ENCODE results near the gene UROC1.

Gene UROC1

GRCh38 chr3:126540951-126541627 lies 23.5 kb upstream of the UROC1 start:
- Histone ChIP-seq H3K4ac (ENCODE audit: low read length) (no peak overlapping the region), H3K79me1 (ENCODE audit: low read depth, low read length) (no peaks in the 10 kb centered on the region), H4K91ac (ENCODE audit: low read depth, low read length, poor library complexity) (no peak overlapping the region), H3K4me1 (ENCODE audit: control insufficient read depth in 2 of 2, insufficient read depth in 1 of 2, low read depth in 1 of 2, low read length in 2 of 2) (no peaks in the 10 kb centered on the region), H3K18ac (ENCODE audit: low read length) (no peak overlapping the region), H2BK5ac (ENCODE audit: low read length) (no peak overlapping the region), H3K14ac (ENCODE audit: low read length) (no peak overlapping the region), H2AK5ac (ENCODE audit: low read depth, low read length) (no peak overlapping the region), H2AFZ (ENCODE audit: low read length) (no peak overlapping the region), H3K36me3 (replicated peaks in 1 of 2; ENCODE audit: control insufficient read depth in 2 of 2, insufficient read depth in 2 of 2, low read length in 2 of 2) (no peaks in the 10 kb centered on the region), H3K23ac (ENCODE audit: low read depth, low read length, poor library complexity) (no peak overlapping the region), H3K27ac (replicated peaks; ENCODE audit: low read length) (no peak overlapping the region), H3K4me2 (ENCODE audit: insufficient read depth, low read length, poor library complexity, severe bottlenecking) (no peak overlapping the region), H3K4me3 (ENCODE audit: low read length in 2 of 2) (no peak overlapping the region), H2BK12ac (ENCODE audit: low read length) (no peak overlapping the region), H2BK120ac (ENCODE audit: low read depth, low read length) (no peak overlapping the region), H4K8ac (ENCODE audit: low read depth, low read length) (no peak overlapping the region), H3K9me3 (replicated peaks in 1 of 2; ENCODE audit: control insufficient read depth in 2 of 2, insufficient read depth in 1 of 2, low read depth in 1 of 2, low read length in 2 of 2) (no peaks in the 10 kb centered on the region), H3K27me3 (ENCODE audit: control insufficient read depth in 3 of 3, insufficient read depth in 3 of 3, low read depth in 1 of 3, low read length in 3 of 3) (peaks cover 0 to 24% (median 0%) of the 10 kb centered on the region in 3 experiments), H3K9ac (ENCODE audit: low read depth, low read length, poor library complexity) (no peak overlapping the region), H2BK15ac (ENCODE audit: low read length) (no peak overlapping the region)
- no CpG with 5 or more reads among the region's 24 CpGs for WGBS, 2 donors (ENCODE audit: extremely low coverage in 2 of 2, insufficient read length in 2 of 2, insufficient replicate concordance in 1 of 2)
- no peak for DNase-seq (ENCODE audit: low spot score)

GRCh38 chr3:126540342-126540849 lies 22.8 kb upstream of the UROC1 start:
- Histone ChIP-seq H3K36me3 (replicated peaks in 1 of 2; ENCODE audit: control insufficient read depth in 2 of 2, insufficient read depth in 2 of 2, low read length in 2 of 2) (no peaks in the 10 kb centered on the region), H2AFZ (ENCODE audit: low read length) (no peak overlapping the region), H3K4ac (ENCODE audit: low read length) (no peak overlapping the region), H3K9me3 (replicated peaks in 1 of 2; ENCODE audit: control insufficient read depth in 2 of 2, insufficient read depth in 1 of 2, low read depth in 1 of 2, low read length in 2 of 2) (no peaks in the 10 kb centered on the region), H3K4me1 (ENCODE audit: control insufficient read depth in 2 of 2, insufficient read depth in 1 of 2, low read depth in 1 of 2, low read length in 2 of 2) (no peaks in the 10 kb centered on the region), H3K9ac (ENCODE audit: low read depth, low read length, poor library complexity) (no peak overlapping the region), H3K23ac (ENCODE audit: low read depth, low read length, poor library complexity) (no peak overlapping the region), H3K14ac (ENCODE audit: low read length) (no peak overlapping the region), H3K27ac (replicated peaks; ENCODE audit: low read length) (no peak overlapping the region), H3K79me1 (ENCODE audit: low read depth, low read length) (no peaks in the 10 kb centered on the region), H2AK5ac (ENCODE audit: low read depth, low read length) (no peak overlapping the region), H2BK5ac (ENCODE audit: low read length) (no peak overlapping the region), H3K4me2 (ENCODE audit: insufficient read depth, low read length, poor library complexity, severe bottlenecking) (no peak overlapping the region), H3K27me3 (ENCODE audit: control insufficient read depth in 3 of 3, insufficient read depth in 3 of 3, low read depth in 1 of 3, low read length in 3 of 3) (peaks cover 0 to 22% (median 0%) of the 10 kb centered on the region in 3 experiments), H4K8ac (ENCODE audit: low read depth, low read length) (no peak overlapping the region), H2BK12ac (ENCODE audit: low read length) (no peak overlapping the region), H2BK15ac (ENCODE audit: low read length) (no peak overlapping the region), H4K91ac (ENCODE audit: low read depth, low read length, poor library complexity) (no peak overlapping the region), H3K18ac (ENCODE audit: low read length) (no peak overlapping the region), H3K4me3 (ENCODE audit: low read length in 2 of 2) (no peak overlapping the region), H2BK120ac (ENCODE audit: low read depth, low read length) (no peak overlapping the region)
- no CpG with 5 or more reads among the region's 9 CpGs for WGBS, 2 donors (ENCODE audit: extremely low coverage in 2 of 2, insufficient read length in 2 of 2, insufficient replicate concordance in 1 of 2)
- no peak for DNase-seq (ENCODE audit: low spot score)

GRCh38 chr3:126539558-126540250 lies 22.1 kb upstream of the UROC1 start:
- Histone ChIP-seq H2BK15ac (ENCODE audit: low read length) (no peak overlapping the region), H3K4me2 (ENCODE audit: insufficient read depth, low read length, poor library complexity, severe bottlenecking) (no peak overlapping the region), H3K4me3 (ENCODE audit: low read length in 2 of 2) (peak overlapping the region in 1 of 2 donors; percentile 43), H3K36me3 (replicated peaks in 1 of 2; ENCODE audit: control insufficient read depth in 2 of 2, insufficient read depth in 2 of 2, low read length in 2 of 2) (no peaks in the 10 kb centered on the region), H4K91ac (ENCODE audit: low read depth, low read length, poor library complexity) (peak overlapping the region; percentile 46), H3K14ac (ENCODE audit: low read length) (peak overlapping the region; percentile 59), H3K79me1 (ENCODE audit: low read depth, low read length) (no peaks in the 10 kb centered on the region), H3K23ac (ENCODE audit: low read depth, low read length, poor library complexity) (peak overlapping the region; percentile 1), H4K8ac (ENCODE audit: low read depth, low read length) (no peak overlapping the region), H2BK120ac (ENCODE audit: low read depth, low read length) (no peak overlapping the region), H2BK5ac (ENCODE audit: low read length) (no peak overlapping the region), H3K9ac (ENCODE audit: low read depth, low read length, poor library complexity) (no peak overlapping the region), H3K27me3 (ENCODE audit: control insufficient read depth in 3 of 3, insufficient read depth in 3 of 3, low read depth in 1 of 3, low read length in 3 of 3) (peaks cover 0 to 21% (median 2%) of the 10 kb centered on the region in 3 experiments), H3K27ac (replicated peaks; ENCODE audit: low read length) (no peak overlapping the region), H2AFZ (ENCODE audit: low read length) (no peak overlapping the region), H3K4me1 (ENCODE audit: control insufficient read depth in 2 of 2, insufficient read depth in 1 of 2, low read depth in 1 of 2, low read length in 2 of 2) (no peaks in the 10 kb centered on the region), H3K4ac (ENCODE audit: low read length) (no peak overlapping the region), H3K9me3 (replicated peaks in 1 of 2; ENCODE audit: control insufficient read depth in 2 of 2, insufficient read depth in 1 of 2, low read depth in 1 of 2, low read length in 2 of 2) (no peaks in the 10 kb centered on the region), H3K18ac (ENCODE audit: low read length) (no peak overlapping the region), H2BK12ac (ENCODE audit: low read length) (peak overlapping the region; percentile 60), H2AK5ac (ENCODE audit: low read depth, low read length) (no peak overlapping the region)
- no CpG with 5 or more reads among the region's 10 CpGs for WGBS, 2 donors (ENCODE audit: extremely low coverage in 2 of 2, insufficient read length in 2 of 2, insufficient replicate concordance in 1 of 2)
- DNase-seq (ENCODE audit: low spot score), result no peak

GRCh38 chr3:126538966-126539365 lies 21.4 kb upstream of the UROC1 start:
- no peak overlapping the region for H2AK5ac ChIP-seq (ENCODE audit: low read depth, low read length)
- H2BK5ac ChIP-seq (ENCODE audit: low read length), result no peak overlapping the region
- H3K4me3 ChIP-seq (ENCODE audit: low read length in 2 of 2), result no peak overlapping the region
- H3K14ac ChIP-seq (ENCODE audit: low read length), result peak overlapping the region; percentile 59
- H3K4me2 ChIP-seq (ENCODE audit: insufficient read depth, low read length, poor library complexity, severe bottlenecking), result no peak overlapping the region
- H2BK120ac ChIP-seq (ENCODE audit: low read depth, low read length), result no peak overlapping the region
- H3K79me1 ChIP-seq (ENCODE audit: low read depth, low read length), result no peaks in the 10 kb centered on the region
- no peaks in the 10 kb centered on the region for H3K4me1 ChIP-seq (ENCODE audit: control insufficient read depth in 2 of 2, insufficient read depth in 1 of 2, low read depth in 1 of 2, low read length in 2 of 2)
- H3K9me3 ChIP-seq (replicated peaks in 1 of 2; ENCODE audit: control insufficient read depth in 2 of 2, insufficient read depth in 1 of 2, low read depth in 1 of 2, low read length in 2 of 2), result no peaks in the 10 kb centered on the region
- no peak for DNase-seq (ENCODE audit: low spot score)
- H3K4ac ChIP-seq (ENCODE audit: low read length), result no peak overlapping the region
- H3K27ac ChIP-seq (replicated peaks; ENCODE audit: low read length), result no peak overlapping the region
- WGBS, 2 donors (ENCODE audit: extremely low coverage in 2 of 2, insufficient read length in 2 of 2, insufficient replicate concordance in 1 of 2), result no CpG with 5 or more reads among the region's 5 CpGs
- H3K18ac ChIP-seq (ENCODE audit: low read length), result no peak overlapping the region
- H4K91ac ChIP-seq (ENCODE audit: low read depth, low read length, poor library complexity), result no peak overlapping the region
- H3K9ac ChIP-seq (ENCODE audit: low read depth, low read length, poor library complexity), result no peak overlapping the region
- H3K36me3 ChIP-seq (replicated peaks in 1 of 2; ENCODE audit: control insufficient read depth in 2 of 2, insufficient read depth in 2 of 2, low read length in 2 of 2), result no peaks in the 10 kb centered on the region
- no peak overlapping the region for H2BK12ac ChIP-seq (ENCODE audit: low read length)
- no peak overlapping the region for H2BK15ac ChIP-seq (ENCODE audit: low read length)
- H3K23ac ChIP-seq (ENCODE audit: low read depth, low read length, poor library complexity), result no peak overlapping the region
- H2AFZ ChIP-seq (ENCODE audit: low read length), result no peak overlapping the region
- H3K27me3 ChIP-seq (ENCODE audit: control insufficient read depth in 3 of 3, insufficient read depth in 3 of 3, low read depth in 1 of 3, low read length in 3 of 3), result peaks cover 0 to 17% (median 2%) of the 10 kb centered on the region in 3 experiments
- no peak overlapping the region for H4K8ac ChIP-seq (ENCODE audit: low read depth, low read length)
